Breast epithelium (tissue), 3 donors: ENCODE results near the gene MACROH2A2.

ENCODE experiments used
- POLR2A ChIP-seq: fragments of 450-650 bp; IDR thresholded peaks from one replicate; pipeline ENCODE4 v1.6.1; 2016; ENCODE audit warnings: antibody characterized with exemption, mild to moderate bottlenecking, moderate library complexity
- POLR2AphosphoS5 ChIP-seq, 3 donors: sonication (generic); formaldehyde crosslinking; IDR thresholded peaks; one replicate each; pipeline ENCODE4 v1.6.1; 2017; ENCODE audit warnings: antibody characterized with exemption in 3 of 3
- TF ChIP-seq, protein P1 (sequence below), 3 donors: fragments of 450-650 bp; IDR thresholded peaks; one replicate each; pipeline ENCODE4 v1.5.1; 2016 to 2017; ENCODE audit warnings: antibody characterized with exemption in 3 of 3, mild to moderate bottlenecking in 3 of 3, moderate library complexity in 3 of 3

- TF ChIP-seq, protein P1, sequence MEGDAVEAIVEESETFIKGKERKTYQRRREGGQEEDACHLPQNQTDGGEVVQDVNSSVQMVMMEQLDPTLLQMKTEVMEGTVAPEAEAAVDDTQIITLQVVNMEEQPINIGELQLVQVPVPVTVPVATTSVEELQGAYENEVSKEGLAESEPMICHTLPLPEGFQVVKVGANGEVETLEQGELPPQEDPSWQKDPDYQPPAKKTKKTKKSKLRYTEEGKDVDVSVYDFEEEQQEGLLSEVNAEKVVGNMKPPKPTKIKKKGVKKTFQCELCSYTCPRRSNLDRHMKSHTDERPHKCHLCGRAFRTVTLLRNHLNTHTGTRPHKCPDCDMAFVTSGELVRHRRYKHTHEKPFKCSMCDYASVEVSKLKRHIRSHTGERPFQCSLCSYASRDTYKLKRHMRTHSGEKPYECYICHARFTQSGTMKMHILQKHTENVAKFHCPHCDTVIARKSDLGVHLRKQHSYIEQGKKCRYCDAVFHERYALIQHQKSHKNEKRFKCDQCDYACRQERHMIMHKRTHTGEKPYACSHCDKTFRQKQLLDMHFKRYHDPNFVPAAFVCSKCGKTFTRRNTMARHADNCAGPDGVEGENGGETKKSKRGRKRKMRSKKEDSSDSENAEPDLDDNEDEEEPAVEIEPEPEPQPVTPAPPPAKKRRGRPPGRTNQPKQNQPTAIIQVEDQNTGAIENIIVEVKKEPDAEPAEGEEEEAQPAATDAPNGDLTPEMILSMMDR (IDR thresholded peaks at IDR 0.05) = no peak
- TF ChIP-seq POLR2A (no peak), POLR2AphosphoS5 (IDR thresholded peaks at IDR 0.05) (no peak)
These were observed 21.5 kb downstream of the MACROH2A2 start for GRCh38 chr10:70074165-70074564.
